PC-3 (cell line): ENCODE results near the gene PGF.

Experiments used
- EZH2 ChIP-seq: fragments of 300-600 bp; sonication (generic); IDR thresholded peaks from one replicate; pipeline ENCODE4 v1.6.1; 2017; ENCODE audit warnings: antibody characterized with exemption, mild to moderate bottlenecking, low read length; ENCODE audit not compliant: unreplicated experiment
- EZH2phosphoT487 ChIP-seq: fragments of 300-600 bp; sonication (generic); IDR thresholded peaks from 2 replicates; pipeline ENCODE4 v1.6.1; 2018; ENCODE audit warnings: mild to moderate bottlenecking, antibody characterized with exemption, low read length, borderline replicate concordance
- TF ChIP-seq, protein P1 (sequence below): fragments of 300-600 bp; sonication (generic); conservative IDR thresholded peaks from 2 replicates; pipeline ENCODE4 v1.5.1; 2017; ENCODE audit warnings: antibody characterized with exemption, low read depth, mild to moderate bottlenecking, low read length

DNA sequence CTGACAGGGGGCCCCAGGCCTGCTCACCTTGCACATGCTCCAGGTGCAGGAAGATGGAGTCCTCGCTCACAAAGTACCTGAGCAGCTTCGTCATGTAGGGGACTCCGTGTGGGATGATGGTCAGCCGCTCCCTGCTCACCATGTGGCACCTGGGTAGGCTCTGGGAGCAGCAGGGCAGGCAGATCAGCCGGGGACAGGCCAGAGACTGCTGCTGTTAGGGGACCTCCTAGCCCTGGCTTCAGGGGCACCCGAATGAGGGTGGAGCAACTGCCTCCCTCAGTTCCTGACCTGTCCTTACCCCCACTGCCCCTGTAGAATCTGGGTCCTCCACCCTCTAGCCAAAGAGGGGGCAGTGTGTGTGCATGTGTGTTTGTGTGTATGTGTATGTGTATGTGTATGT is 44.2 kb downstream of the PGF start:
- TF ChIP-seq, protein P1, sequence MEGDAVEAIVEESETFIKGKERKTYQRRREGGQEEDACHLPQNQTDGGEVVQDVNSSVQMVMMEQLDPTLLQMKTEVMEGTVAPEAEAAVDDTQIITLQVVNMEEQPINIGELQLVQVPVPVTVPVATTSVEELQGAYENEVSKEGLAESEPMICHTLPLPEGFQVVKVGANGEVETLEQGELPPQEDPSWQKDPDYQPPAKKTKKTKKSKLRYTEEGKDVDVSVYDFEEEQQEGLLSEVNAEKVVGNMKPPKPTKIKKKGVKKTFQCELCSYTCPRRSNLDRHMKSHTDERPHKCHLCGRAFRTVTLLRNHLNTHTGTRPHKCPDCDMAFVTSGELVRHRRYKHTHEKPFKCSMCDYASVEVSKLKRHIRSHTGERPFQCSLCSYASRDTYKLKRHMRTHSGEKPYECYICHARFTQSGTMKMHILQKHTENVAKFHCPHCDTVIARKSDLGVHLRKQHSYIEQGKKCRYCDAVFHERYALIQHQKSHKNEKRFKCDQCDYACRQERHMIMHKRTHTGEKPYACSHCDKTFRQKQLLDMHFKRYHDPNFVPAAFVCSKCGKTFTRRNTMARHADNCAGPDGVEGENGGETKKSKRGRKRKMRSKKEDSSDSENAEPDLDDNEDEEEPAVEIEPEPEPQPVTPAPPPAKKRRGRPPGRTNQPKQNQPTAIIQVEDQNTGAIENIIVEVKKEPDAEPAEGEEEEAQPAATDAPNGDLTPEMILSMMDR = no peak
- TF ChIP-seq EZH2phosphoT487 (no peak), EZH2 (no peak)
